Trophoblast cell (in vitro differentiated cells and primary cell): ENCODE data around the gene DDAH2.

ENCODE experiments used
- DNase-seq, 2 donors: peaks; one replicate each; pipeline ENCODE4 v3.0.0-alpha.2; 2016
- H2AFZ ChIP-seq: 2 replicates; pipeline ENCODE4 v1.6.1; 2013; ENCODE audit warnings: low read length, moderate library complexity, mild to moderate bottlenecking; ENCODE audit not compliant: insufficient read depth, poor library complexity
- H2AK5ac ChIP-seq: 2 replicates; pipeline ENCODE4 v1.6.1; 2013; ENCODE audit warnings: mild to moderate bottlenecking, low read length
- H2BK120ac ChIP-seq: 2 replicates; pipeline ENCODE4 v1.6.1; 2013; ENCODE audit warnings: low read length, mild to moderate bottlenecking, moderate library complexity; ENCODE audit not compliant: insufficient read depth, poor library complexity
- H2BK12ac ChIP-seq: 2 replicates; pipeline ENCODE4 v1.6.1; 2013; ENCODE audit warnings: mild to moderate bottlenecking, low read length, moderate library complexity
- H2BK5ac ChIP-seq: 2 replicates; pipeline ENCODE4 v1.6.1; 2013; ENCODE audit warnings: low read length, low read depth, moderate library complexity, mild to moderate bottlenecking; ENCODE audit not compliant: poor library complexity
- H3K14ac ChIP-seq: 2 replicates; pipeline ENCODE4 v1.6.1; 2013; ENCODE audit warnings: mild to moderate bottlenecking, low read length
- H3K18ac ChIP-seq: 2 replicates; pipeline ENCODE4 v1.6.1; 2013; ENCODE audit warnings: mild to moderate bottlenecking, low read length
- H3K23ac ChIP-seq: 2 replicates; pipeline ENCODE4 v1.6.1; 2013; ENCODE audit warnings: low read length
- H3K27ac ChIP-seq: 2 replicates; pipeline ENCODE4 v1.5.1; 2013; ENCODE audit warnings: low read depth, mild to moderate bottlenecking, inconsistent platforms, low read length, moderate library complexity
- H3K27me3 ChIP-seq: 2 replicates; pipeline ENCODE4 v1.6.1; 2013; ENCODE audit warnings: inconsistent platforms, mild to moderate bottlenecking, low read length, moderate library complexity; ENCODE audit not compliant: insufficient read depth
- H3K36me3 ChIP-seq, 2 experiments: 1 replicate in 1 of 2; 2 replicates in 1 of 2; pipeline ENCODE4 v1.6.1; 2013; ENCODE audit warnings: low read length in 2 of 2, mild to moderate bottlenecking in 2 of 2, moderate library complexity in 1 of 2; ENCODE audit not compliant: insufficient read depth in 2 of 2, control insufficient read depth in 1 of 2
- H3K4ac ChIP-seq: 2 replicates; pipeline ENCODE4 v1.6.1; 2013; ENCODE audit warnings: low read depth, mild to moderate bottlenecking, low read length, moderate library complexity
- H3K4me1 ChIP-seq, 2 experiments: 1 replicate in 1 of 2; 2 replicates in 1 of 2; pipeline ENCODE4 v1.6.1; 2013; ENCODE audit warnings: low read length in 2 of 2, mild to moderate bottlenecking in 2 of 2, moderate library complexity in 1 of 2; ENCODE audit not compliant: insufficient read depth in 2 of 2, control insufficient read depth in 1 of 2
- H3K4me2 ChIP-seq: 2 replicates; pipeline ENCODE4 v1.6.1; 2013; ENCODE audit warnings: inconsistent platforms, mild to moderate bottlenecking, low read length, moderate library complexity
- H3K4me3 ChIP-seq: 2 replicates; pipeline ENCODE4 v1.5.1; 2013; ENCODE audit warnings: mild to moderate bottlenecking, low read depth, low read length, inconsistent platforms
- H3K79me1 ChIP-seq: one replicate; pipeline ENCODE4 v1.6.1; 2013; ENCODE audit warnings: low read length
- H3K79me2 ChIP-seq: 2 replicates; pipeline ENCODE4 v1.6.1; 2013; ENCODE audit warnings: low read length, mild to moderate bottlenecking; ENCODE audit not compliant: control insufficient read depth, insufficient read depth, poor library complexity
- H3K9ac ChIP-seq: 2 replicates; pipeline ENCODE4 v1.6.1; 2013; ENCODE audit warnings: mild to moderate bottlenecking, low read length
- H3K9me3 ChIP-seq: 2 replicates; pipeline ENCODE4 v1.6.1; 2013; ENCODE audit warnings: low read depth, mild to moderate bottlenecking, control low read depth, inconsistent platforms, low read length; ENCODE audit not compliant: insufficient read depth
- H4K12ac ChIP-seq: 2 replicates; pipeline ENCODE4 v1.6.1; 2013; ENCODE audit warnings: low read depth, mild to moderate bottlenecking, low read length, moderate library complexity
- H4K8ac ChIP-seq: 2 replicates; pipeline ENCODE4 v1.6.1; 2013; ENCODE audit warnings: low read depth, mild to moderate bottlenecking, low read length, moderate library complexity
- H4K91ac ChIP-seq: one replicate; pipeline ENCODE4 v1.6.1; 2013; ENCODE audit warnings: low read depth, mild to moderate bottlenecking, low read length, moderate library complexity
- WGBS: extraction: QIAGEN DNeasy Blood & Tissue Kit; methylation state at CpG from one replicate; pipeline ENCODE4 v1.1.7; 2013; ENCODE audit warnings: missing lambda C conversion rate; ENCODE audit not compliant: insufficient read length, insufficient coverage; ENCODE audit errors: extremely low coverage; 5-methylcytosine and 5-hydroxymethylcytosine counted together

The DDAH2 gene

DNA sequence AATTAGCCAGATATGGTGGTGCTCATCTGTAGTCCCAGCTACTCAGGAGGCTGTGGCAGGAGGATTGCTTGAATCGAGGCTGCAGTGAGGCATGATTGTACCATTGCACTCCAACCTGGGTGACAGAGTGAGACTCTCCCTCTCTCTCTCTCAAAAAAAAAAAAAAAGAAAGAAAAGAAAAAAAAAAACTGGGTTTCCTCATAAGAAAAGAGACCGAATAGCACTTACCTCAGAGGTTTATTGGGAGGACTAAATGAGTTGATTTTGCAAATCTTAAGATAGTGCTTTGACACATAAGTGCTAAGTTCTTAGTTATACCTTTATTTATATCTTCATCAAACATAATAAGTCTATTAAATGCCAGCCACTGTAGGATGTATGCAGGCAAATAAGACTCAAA, 41.8 kb upstream of the DDAH2 start:
- H3K4me2 ChIP-seq: no peak overlapping the region
- no peaks in the 10 kb centered on the region for H3K79me2 ChIP-seq
- H3K9ac ChIP-seq: no peak overlapping the region
- H3K27me3 ChIP-seq: no peaks in the 10 kb centered on the region
- DNase-seq: no peak
- WGBS: no CpG with 5 or more reads among the region's 2 CpGs
- H3K14ac ChIP-seq: no peak overlapping the region
- H3K9me3 ChIP-seq: no peaks in the 10 kb centered on the region
- no peak overlapping the region for H2AFZ ChIP-seq
- H3K79me1 ChIP-seq: no peaks in the 10 kb centered on the region
- H3K18ac ChIP-seq: no peak overlapping the region
- H2BK5ac ChIP-seq: no peak overlapping the region
- no peak overlapping the region for H3K27ac ChIP-seq
- H3K36me3 ChIP-seq: no peaks in the 10 kb centered on the region
- peaks cover 7 to 13% of the 10 kb centered on the region in 2 experiments for H3K4me1 ChIP-seq
- H3K4ac ChIP-seq: no peak overlapping the region
- no peak overlapping the region for H2BK120ac ChIP-seq
- no peak overlapping the region for H3K4me3 ChIP-seq
- no peak overlapping the region for H4K91ac ChIP-seq
- no peak overlapping the region for H2BK12ac ChIP-seq
- H3K23ac ChIP-seq: no peak overlapping the region
- no peak overlapping the region for H4K12ac ChIP-seq
- no peak overlapping the region for H2AK5ac ChIP-seq
- H4K8ac ChIP-seq: no peak overlapping the region

DNA sequence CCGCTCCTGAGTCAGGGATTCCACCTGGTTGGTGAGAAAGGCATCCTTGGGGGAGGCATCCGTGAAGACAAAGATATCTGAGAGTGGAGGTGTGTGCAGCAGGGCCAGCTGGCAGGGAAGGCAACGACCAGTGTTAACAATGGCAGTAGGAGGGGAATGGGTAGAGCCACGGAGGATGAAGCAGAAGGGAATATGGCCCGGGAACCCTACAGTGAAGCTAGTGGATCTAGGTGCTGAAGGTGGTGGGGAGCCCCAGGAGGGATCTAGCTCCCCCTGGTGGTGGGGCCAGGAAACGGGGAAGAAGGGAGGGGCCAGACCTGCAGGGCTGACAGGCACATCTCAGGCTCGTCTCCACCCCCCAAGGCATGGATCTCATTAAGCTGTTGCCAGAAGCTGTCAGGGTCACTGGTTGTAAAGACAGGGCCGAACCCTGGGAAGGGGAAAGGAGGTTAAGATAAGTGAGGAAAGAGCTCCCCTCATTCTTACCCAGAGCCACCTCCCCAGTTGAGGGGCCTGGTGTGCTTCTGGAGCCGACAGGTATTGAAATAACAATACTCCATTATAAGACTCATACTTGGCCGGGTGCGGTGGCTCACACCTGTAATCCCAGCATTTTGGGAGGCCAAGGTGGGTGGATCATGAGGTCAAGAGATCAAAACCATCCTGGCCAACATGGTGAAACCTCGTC, 40.7 kb upstream of the DDAH2 start:
- H2AK5ac ChIP-seq: peak overlapping the region; percentile 58

DNA sequence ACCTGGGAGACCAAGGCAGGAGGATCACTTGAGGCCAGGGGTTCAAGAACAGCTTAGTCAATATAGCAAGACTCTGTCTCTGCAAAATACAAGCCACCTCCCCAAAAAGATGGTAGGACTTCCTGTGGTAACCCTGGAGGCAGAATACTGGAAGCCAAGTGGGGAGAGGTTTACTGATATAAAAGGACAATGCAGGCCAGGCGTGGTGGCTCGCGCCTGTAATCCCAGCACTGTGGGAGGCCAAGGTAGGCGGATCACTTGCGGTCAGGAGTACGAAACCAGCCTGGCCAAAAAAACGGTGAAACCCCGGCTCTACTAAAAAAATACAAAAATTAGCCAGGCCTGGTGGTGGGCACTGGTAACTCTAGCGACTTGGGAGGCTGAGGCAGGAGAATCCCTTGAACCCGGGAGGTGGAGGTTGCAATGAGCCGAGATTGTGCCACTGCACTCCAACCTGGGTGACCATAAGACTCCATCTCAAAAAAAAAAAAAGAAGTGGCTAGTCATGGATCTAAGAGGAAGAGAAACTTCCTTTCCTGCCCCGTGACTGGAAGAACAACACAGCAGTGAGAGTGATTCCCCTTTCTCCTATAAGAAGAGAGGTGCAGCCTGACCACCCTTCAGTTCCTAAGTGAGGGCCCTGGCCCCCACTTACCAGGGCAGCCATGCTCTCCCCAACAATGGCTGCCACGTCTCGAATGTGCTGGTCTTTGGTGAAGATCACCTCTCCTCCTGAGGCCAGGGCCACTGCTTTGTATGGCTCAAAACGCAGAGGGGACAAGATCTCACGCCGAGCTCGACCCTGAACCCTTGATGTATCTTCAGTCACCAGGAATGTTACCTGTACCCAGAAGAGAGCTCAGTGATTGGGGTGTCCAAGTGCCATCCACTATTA, 39.5 kb upstream of the DDAH2 start:
- WGBS: no CpG with 5 or more reads among the region's 18 CpGs

More for the DNA sequence above, 40.7 kb upstream of the DDAH2 start:
- H3K18ac ChIP-seq: no peak overlapping the region
- H3K23ac ChIP-seq: no peak overlapping the region
- no peaks in the 10 kb centered on the region for H3K79me1 ChIP-seq
- no peak overlapping the region for H3K4ac ChIP-seq
- H2BK5ac ChIP-seq: no peak overlapping the region
- no peak overlapping the region for H2AFZ ChIP-seq
- peak overlapping the region; percentile 59 for H2BK12ac ChIP-seq
- H3K14ac ChIP-seq: no peak overlapping the region
- DNase-seq: peak; percentile 82 to 92
- no peaks in the 10 kb centered on the region for H3K79me2 ChIP-seq
- no peak overlapping the region for H3K27ac ChIP-seq
- H3K9ac ChIP-seq: no peak overlapping the region
- H3K9me3 ChIP-seq: no peaks in the 10 kb centered on the region
- no peak overlapping the region for H4K8ac ChIP-seq
- H4K12ac ChIP-seq: no peak overlapping the region
- H2BK120ac ChIP-seq: no peak overlapping the region
- no peaks in the 10 kb centered on the region for H3K27me3 ChIP-seq
- peaks cover 7 to 13% of the 10 kb centered on the region in 2 experiments for H3K4me1 ChIP-seq
- H3K4me2 ChIP-seq: no peak overlapping the region
- no peak overlapping the region for H4K91ac ChIP-seq
- H3K36me3 ChIP-seq: no peaks in the 10 kb centered on the region
- no CpG with 5 or more reads among the region's 12 CpGs for WGBS
- H3K4me3 ChIP-seq: no peak overlapping the region

DNA sequence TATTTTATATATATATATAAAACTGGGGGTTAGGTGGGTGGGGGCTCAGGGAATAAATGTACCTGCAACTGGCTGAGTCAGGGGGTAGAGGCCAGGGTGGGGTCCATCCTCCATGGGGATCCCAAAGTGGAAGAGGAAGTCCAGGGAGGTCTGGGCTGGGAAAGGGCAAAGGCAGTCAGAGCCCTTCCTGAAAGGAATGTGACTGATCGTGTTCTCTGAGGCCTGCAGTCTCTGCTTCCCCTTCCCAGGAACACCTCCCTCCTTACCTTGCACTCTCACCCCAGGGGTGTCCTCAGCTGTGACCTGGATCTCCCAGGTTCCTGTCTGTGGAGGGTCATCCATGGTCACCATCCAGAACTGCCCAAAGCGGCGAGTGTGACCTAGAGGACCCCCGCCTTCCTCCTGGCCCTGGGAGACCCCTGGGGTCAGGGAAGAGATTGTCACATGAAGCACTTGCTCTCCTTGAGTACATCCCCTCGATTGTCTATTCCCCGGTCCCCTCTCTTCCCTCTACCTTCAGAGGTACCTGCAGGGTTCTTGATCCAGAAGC, 38.1 kb upstream of the DDAH2 start:
- Histone ChIP-seq H3K4ac (no peak overlapping the region), H3K4me3 (no peak overlapping the region), H4K91ac (peak overlapping the region; percentile 20), H3K9ac (peak overlapping the region; percentile 31), H3K36me3 (no peaks in the 10 kb centered on the region), H3K79me2 (no peaks in the 10 kb centered on the region), H4K12ac (no peak overlapping the region), H3K4me1 (peaks cover 11 to 21% of the 10 kb centered on the region in 2 experiments), H2BK120ac (no peak overlapping the region), H2AK5ac (peak overlapping the region; percentile 18), H3K14ac (no peak overlapping the region), H3K9me3 (no peaks in the 10 kb centered on the region), H3K4me2 (no peak overlapping the region), H2AFZ (no peak overlapping the region), H3K18ac (peak overlapping the region; percentile 8), H2BK5ac (no peak overlapping the region), H3K27me3 (no peaks in the 10 kb centered on the region), H3K27ac (no peak overlapping the region), H4K8ac (peak overlapping the region; percentile 2), H3K79me1 (peaks cover 4% of the 10 kb centered on the region), H3K23ac (no peak overlapping the region), H2BK12ac (peak overlapping the region; percentile 15)
- DNase-seq: no peak
- WGBS: no CpG with 5 or more reads among the region's 6 CpGs

More for the DNA sequence above, 39.5 kb upstream of the DDAH2 start:
- H3K9me3 ChIP-seq: no peaks in the 10 kb centered on the region
- peak overlapping the region; percentile 4 for H3K9ac ChIP-seq
- no peak overlapping the region for H3K14ac ChIP-seq
- peaks cover 7 to 15% of the 10 kb centered on the region in 2 experiments for H3K4me1 ChIP-seq
- no peak overlapping the region for H2BK5ac ChIP-seq
- H3K79me1 ChIP-seq: no peaks in the 10 kb centered on the region
- H2AK5ac ChIP-seq: no peak overlapping the region
- no peak overlapping the region for H3K4me2 ChIP-seq
- H4K12ac ChIP-seq: no peak overlapping the region
- H3K79me2 ChIP-seq: no peaks in the 10 kb centered on the region
- H2AFZ ChIP-seq: no peak overlapping the region
- H3K18ac ChIP-seq: no peak overlapping the region
- H3K4me3 ChIP-seq: no peak overlapping the region
- no peaks in the 10 kb centered on the region for H3K36me3 ChIP-seq
- H2BK12ac ChIP-seq: peak overlapping the region; percentile 42
- H4K8ac ChIP-seq: no peak overlapping the region
- H3K27me3 ChIP-seq: no peaks in the 10 kb centered on the region
- H3K4ac ChIP-seq: no peak overlapping the region
- DNase-seq: no peak
- H3K23ac ChIP-seq: no peak overlapping the region
- H3K27ac ChIP-seq: no peak overlapping the region
- no peak overlapping the region for H2BK120ac ChIP-seq
- H4K91ac ChIP-seq: no peak overlapping the region
